Subcutaneous abdominal adipose tissue (tissue), 5 donors: Measurements from ENCODE around the gene PCDHB11.
"Not testable (repeated sequence)": the region's sequence is repeated elsewhere in the genome, so short reads cannot be mapped to it uniquely, and the experiment has no call there.

Source experiments
- H3K27ac ChIP-seq: one replicate; pipeline ENCODE4 v1.7.0; 2013; ENCODE audit warnings: low read depth, mild to moderate bottlenecking, inconsistent platforms, low read length, moderate library complexity
- H3K27me3 ChIP-seq, 5 donors: one replicate each; pipeline ENCODE4 v1.7.0; 2013; ENCODE audit warnings: low read length in 5 of 5, inconsistent platforms in 1 of 5; ENCODE audit not compliant: control insufficient read depth in 5 of 5, insufficient read depth in 4 of 5
- H3K36me3 ChIP-seq, 5 donors: one replicate each; pipeline ENCODE4 v1.7.0; 2013; ENCODE audit warnings: low read length in 5 of 5; ENCODE audit not compliant: control insufficient read depth in 5 of 5, insufficient read depth in 5 of 5
- H3K4me1 ChIP-seq, 5 donors: one replicate each; pipeline ENCODE4 v1.7.0; 2013; ENCODE audit warnings: low read length in 5 of 5, mild to moderate bottlenecking in 3 of 5, moderate library complexity in 1 of 5; ENCODE audit not compliant: control insufficient read depth in 5 of 5, insufficient read depth in 5 of 5
- H3K4me3 ChIP-seq, 5 donors: one replicate each; pipeline ENCODE4 v1.7.0; 2013; ENCODE audit warnings: low read length in 5 of 5, low read depth in 1 of 5
- H3K9ac ChIP-seq, 5 donors: one replicate each; pipeline ENCODE4 v1.7.0; 2013; ENCODE audit warnings: low read length in 5 of 5, mild to moderate bottlenecking in 4 of 5, moderate library complexity in 3 of 5
- H3K9me3 ChIP-seq, 5 donors: one replicate each; pipeline ENCODE4 v1.7.0; 2013; ENCODE audit warnings: low read length in 5 of 5; ENCODE audit not compliant: control insufficient read depth in 5 of 5
- donor health status: healthy.
- donor health status: healthy.
- donor health status: healthy.
- donor health status: healthy.
- donor health status: healthy.

Gene PCDHB11

DNA sequence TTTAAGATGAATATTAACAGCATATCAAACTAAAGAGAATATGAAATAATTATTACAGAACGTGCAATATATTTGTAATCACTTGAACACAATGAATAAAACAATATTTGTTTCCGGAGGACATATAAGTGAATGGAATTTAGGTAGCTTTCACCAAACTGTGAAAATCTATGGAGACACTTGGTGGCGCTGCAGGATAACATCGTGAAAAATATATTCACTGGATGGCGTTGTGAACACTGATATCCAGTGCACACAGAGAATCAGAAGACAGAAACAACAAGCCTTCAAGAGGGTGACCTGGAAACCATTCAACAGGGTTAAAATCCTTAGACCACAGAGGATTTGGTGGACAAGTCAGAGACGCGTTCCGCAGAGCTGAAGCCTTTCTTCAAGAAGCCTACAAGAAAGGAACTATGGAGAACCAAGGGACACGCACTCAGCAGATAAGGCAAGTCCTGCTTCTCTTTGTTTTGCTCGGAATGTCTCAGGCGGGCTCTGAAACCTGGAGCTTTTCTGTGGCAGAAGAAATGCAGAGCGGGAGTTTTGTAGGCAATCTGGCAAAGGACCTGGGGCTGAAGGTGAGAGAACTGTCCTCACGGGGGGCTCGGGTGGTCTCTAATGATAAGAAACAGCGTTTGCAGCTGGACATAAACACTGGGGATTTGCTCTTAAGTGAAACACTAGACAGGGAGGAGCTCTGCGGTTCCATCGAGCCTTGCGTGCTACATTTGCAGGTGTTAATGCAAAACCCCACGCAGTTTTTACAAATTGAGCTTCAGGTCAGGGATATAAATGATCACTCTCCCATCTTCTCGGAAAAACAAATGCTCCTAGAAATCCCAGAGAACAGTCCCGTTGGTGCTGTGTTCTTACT, at the start of gene PCDHB11:
Gene PCDHB11 (plus strand): TSS at position 269 of the 877 bp plus-strand sequence. CDS start 148 bp downstream, at position 417.
- Histone ChIP-seq H3K27me3 (peaks cover 0 to 4% (median 0%) of the 10 kb centered on the region in 5 donors), H3K9ac (no peak within 1 kb of the TSS), H3K36me3 (peaks cover 0 to 3% (median 0%) of the 10 kb centered on the region in 5 donors), H3K9me3 (peaks cover 27 to 48% (median 37%) of the 10 kb centered on the region in 5 donors), H3K4me3 (peak within 1 kb of the TSS; percentile 19 to 62 (median 41)), H3K27ac (no peak within 1 kb of the TSS), H3K4me1 (no peaks in the 10 kb centered on the region)

- no peak within 1 kb of the TSS for H3K27ac ChIP-seq
- peaks cover 0 to 9% (median 3%) of the 10 kb centered on the region in 5 donors for H3K27me3 ChIP-seq
- peaks cover 0 to 2% (median 0%) of the 10 kb centered on the region in 5 donors for H3K4me1 ChIP-seq
- peak within 1 kb of the TSS; percentile 0 to 53 (median 20) for H3K4me3 ChIP-seq
- H3K36me3 ChIP-seq: no peaks in the 10 kb centered on the region
- H3K9ac ChIP-seq: no peak within 1 kb of the TSS
- peaks cover 14 to 34% (median 24%) of the 10 kb centered on the region in 5 donors for H3K9me3 ChIP-seq
Measured at GRCh38 chr5:141149812-141150211, 49.6 kb upstream of the PCDHB11 start, which contains the start of gene PCDHB6. TSS of gene PCDHB6 (plus strand) at chr5:141150057. CDS start at chr5:141150258, 201 bp downstream.

GRCh38 chr5:141150224-141150992, 49.0 kb upstream of the PCDHB11 start:
- no peak overlapping the region for H3K9ac ChIP-seq
- no peaks in the 10 kb centered on the region for H3K36me3 ChIP-seq
- H3K9me3 ChIP-seq: peaks cover 14 to 35% (median 26%) of the 10 kb centered on the region in 5 donors
- H3K4me3 ChIP-seq: peak overlapping the region; percentile 0 to 53 (median 20)
- no peak overlapping the region for H3K27ac ChIP-seq
- H3K27me3 ChIP-seq: peaks cover 0 to 9% (median 3%) of the 10 kb centered on the region in 5 donors
- peaks cover 0 to 2% (median 0%) of the 10 kb centered on the region in 5 donors for H3K4me1 ChIP-seq

- peaks cover 0 to 9% (median 3%) of the 10 kb centered on the region in 5 donors for H3K27me3 ChIP-seq
- H3K4me1 ChIP-seq: peaks cover 0 to 2% (median 0%) of the 10 kb centered on the region in 5 donors
- H3K4me3 ChIP-seq: peak overlapping the region in 3 of 5 donors; percentile 13 to 53 (median 20)
- H3K9ac ChIP-seq: no peak overlapping the region
- H3K9me3 ChIP-seq: peaks cover 14 to 40% (median 32%) of the 10 kb centered on the region in 5 donors
- H3K36me3 ChIP-seq: no peaks in the 10 kb centered on the region
- H3K27ac ChIP-seq: no peak overlapping the region
Measured at GRCh38 chr5:141150993-141151325, 48.5 kb upstream of the PCDHB11 start.

GRCh38 chr5:141151632-141152031, 47.8 kb upstream of the PCDHB11 start:
- H3K9ac ChIP-seq, H3K4me3 ChIP-seq, H3K36me3 ChIP-seq, H3K4me1 ChIP-seq, H3K27ac ChIP-seq: not testable (repeated sequence)
- H3K9me3 ChIP-seq: peaks cover 15 to 47% (median 39%) of the 10 kb centered on the region in 5 donors
- H3K27me3 ChIP-seq: peaks cover 0 to 11% (median 3%) of the 10 kb centered on the region in 5 donors

DNA sequence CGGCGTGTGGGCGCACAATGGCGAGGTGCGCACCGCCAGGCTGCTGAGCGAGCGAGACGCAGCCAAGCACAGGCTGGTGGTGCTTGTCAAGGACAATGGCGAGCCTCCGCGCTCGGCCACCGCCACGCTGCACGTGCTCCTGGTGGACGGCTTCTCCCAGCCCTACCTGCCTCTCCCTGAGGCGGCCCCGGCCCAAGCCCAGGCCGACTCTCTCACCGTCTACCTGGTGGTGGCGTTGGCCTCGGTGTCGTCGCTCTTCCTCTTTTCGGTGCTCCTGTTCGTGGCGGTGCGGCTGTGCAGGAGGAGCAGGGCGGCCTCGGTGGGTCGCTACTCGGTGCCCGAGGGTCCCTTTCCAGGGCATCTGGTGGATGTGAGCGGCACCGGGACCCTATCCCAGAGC, 47.3 kb upstream of the PCDHB11 start:
- H3K9ac ChIP-seq, H3K27ac ChIP-seq, H3K4me1 ChIP-seq, H3K4me3 ChIP-seq, H3K36me3 ChIP-seq: not testable (repeated sequence)
- H3K27me3 ChIP-seq: peaks cover 0 to 12% (median 3%) of the 10 kb centered on the region in 5 donors
- H3K9me3 ChIP-seq: peaks cover 13 to 52% (median 40%) of the 10 kb centered on the region in 5 donors

GRCh38 chr5:141155540-141156374, 43.7 kb upstream of the PCDHB11 start:
- H3K27ac ChIP-seq: no peak overlapping the region
- no peak overlapping the region for H3K9ac ChIP-seq
- H3K27me3 ChIP-seq: peaks cover 0 to 10% (median 3%) of the 10 kb centered on the region in 5 donors
- H3K4me1 ChIP-seq: no peaks in the 10 kb centered on the region
- H3K36me3 ChIP-seq: no peaks in the 10 kb centered on the region
- H3K9me3 ChIP-seq: peaks cover 13 to 43% (median 38%) of the 10 kb centered on the region in 5 donors
- H3K4me3 ChIP-seq: peak overlapping the region in 2 of 5 donors; percentile 7 to 21

GRCh38 chr5:141157356-141157755, 42.1 kb upstream of the PCDHB11 start:
- H3K4me3 ChIP-seq, H3K27ac ChIP-seq, H3K27me3 ChIP-seq, H3K9ac ChIP-seq, H3K36me3 ChIP-seq, H3K4me1 ChIP-seq: not testable (repeated sequence)
- H3K9me3 ChIP-seq: peaks cover 13 to 30% (median 24%) of the 10 kb centered on the region in 5 donors

DNA sequence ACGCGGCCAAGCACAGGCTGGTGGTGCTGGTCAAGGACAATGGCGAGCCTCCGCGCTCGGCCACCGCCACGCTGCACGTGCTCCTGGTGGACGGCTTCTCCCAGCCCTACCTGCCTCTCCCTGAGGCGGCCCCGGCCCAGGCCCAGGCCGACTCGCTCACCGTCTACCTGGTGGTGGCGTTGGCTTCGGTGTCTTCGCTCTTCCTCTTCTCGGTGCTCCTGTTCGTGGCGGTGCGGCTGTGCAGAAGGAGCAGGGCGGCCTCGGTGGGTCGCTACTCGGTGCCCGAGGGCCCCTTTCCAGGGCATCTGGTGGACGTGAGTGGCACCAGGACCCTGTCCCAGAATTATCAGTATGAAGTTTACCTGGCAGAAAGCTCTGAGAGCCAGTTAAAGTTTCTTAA, 41.5 kb upstream of the PCDHB11 start:
- peaks cover 13 to 32% (median 25%) of the 10 kb centered on the region in 5 donors for H3K9me3 ChIP-seq
- not testable (repeated sequence) for H3K4me1 ChIP-seq, H3K36me3 ChIP-seq, H3K9ac ChIP-seq, H3K4me3 ChIP-seq, H3K27ac ChIP-seq, H3K27me3 ChIP-seq
